OCI-LY3 (cell line): ENCODE data around the gene FBXO24.

ENCODE experiments used
- EZH2phosphoT487 ChIP-seq: fragments of 200-600 bp; shearing (Covaris generic); IDR thresholded peaks from 2 replicates; pipeline ENCODE4 v1.6.1; 2018; ENCODE audit warnings: antibody characterized with exemption, mixed run types, low read depth
- TF ChIP-seq, protein P1 (sequence below): fragments of 200-600, 300-600 bp; sonication (generic); IDR thresholded peaks from 2 replicates; pipeline ENCODE4 v1.5.1; 2014; ENCODE audit warnings: antibody characterized with exemption, low read length, low read depth

- TF ChIP-seq, protein P1, sequence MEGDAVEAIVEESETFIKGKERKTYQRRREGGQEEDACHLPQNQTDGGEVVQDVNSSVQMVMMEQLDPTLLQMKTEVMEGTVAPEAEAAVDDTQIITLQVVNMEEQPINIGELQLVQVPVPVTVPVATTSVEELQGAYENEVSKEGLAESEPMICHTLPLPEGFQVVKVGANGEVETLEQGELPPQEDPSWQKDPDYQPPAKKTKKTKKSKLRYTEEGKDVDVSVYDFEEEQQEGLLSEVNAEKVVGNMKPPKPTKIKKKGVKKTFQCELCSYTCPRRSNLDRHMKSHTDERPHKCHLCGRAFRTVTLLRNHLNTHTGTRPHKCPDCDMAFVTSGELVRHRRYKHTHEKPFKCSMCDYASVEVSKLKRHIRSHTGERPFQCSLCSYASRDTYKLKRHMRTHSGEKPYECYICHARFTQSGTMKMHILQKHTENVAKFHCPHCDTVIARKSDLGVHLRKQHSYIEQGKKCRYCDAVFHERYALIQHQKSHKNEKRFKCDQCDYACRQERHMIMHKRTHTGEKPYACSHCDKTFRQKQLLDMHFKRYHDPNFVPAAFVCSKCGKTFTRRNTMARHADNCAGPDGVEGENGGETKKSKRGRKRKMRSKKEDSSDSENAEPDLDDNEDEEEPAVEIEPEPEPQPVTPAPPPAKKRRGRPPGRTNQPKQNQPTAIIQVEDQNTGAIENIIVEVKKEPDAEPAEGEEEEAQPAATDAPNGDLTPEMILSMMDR: no peak
- TF ChIP-seq EZH2phosphoT487: no peak
These were observed 18.9 kb upstream of the FBXO24 start for GRCh38 chr7:100567031-100567730.
